ENCODE results near the gene RPP40. TPM values are rescaled to one million over a fixed set of nuclear protein-coding genes. Genes with fewer than 3 reads are reported as not detected.

Gene RPP40
- total and polyA plus RNA-seq, 2 of the 13 experiments (the other 11 are each of a cell fraction or from before 2014, with no cell fraction given) = 18.0 to 41.2 TPM

GRCh38 chr6:5003604-5004372, at the start of gene RPP40 (continued):
- TF ChIP-seq ZBED4 (CRISPR knock-in tag; IDR thresholded peaks at IDR 0.05; ENCODE audit: borderline replicate concordance) (peak; percentile 35; the same call in 1 of the 2 replicates), ZFP36L1 (CRISPR knock-in tag; IDR thresholded peaks at IDR 0.05) (no peak), MEF2D (CRISPR knock-in tag; IDR thresholded peaks at IDR 0.05) (peak; percentile 61; the same call in 1 of the 2 replicates), HHEX (CRISPR knock-in tag; IDR thresholded peaks at IDR 0.05) (no peak), SNRNP70 (IDR thresholded peaks at IDR 0.05; ENCODE audit: low read depth, low read length) (no peak), POLR2G (IDR thresholded peaks at IDR 0.05; ENCODE audit: low read depth, low read length) (peak; percentile 90; the same call in 1 of the 2 replicates), ZNF710 (CRISPR knock-in tag; IDR thresholded peaks at IDR 0.05; ENCODE audit: borderline replicate concordance) (peak; percentile 67; the same call in 1 of the 2 replicates), RAD51 (IDR thresholded peaks at IDR 0.05; ENCODE audit: borderline replicate concordance) (no peak), NAIF1 (CRISPR knock-in tag; IDR thresholded peaks at IDR 0.05; ENCODE audit: borderline replicate concordance) (peak; percentile 69), WIZ (CRISPR knock-in tag; IDR thresholded peaks at IDR 0.05) (peak; percentile 21; the same call in 1 of the 2 replicates), TEAD3 (CRISPR knock-in tag; optimal IDR thresholded peaks at IDR 0.05; ENCODE audit: borderline replicate concordance) (peak; percentile 82), SNAI1 (CRISPR knock-in tag; IDR thresholded peaks at IDR 0.05; ENCODE audit: borderline replicate concordance) (peak; percentile 97), NFE2L2 (IDR thresholded peaks at IDR 0.05; ENCODE audit: low read length) (no peak), ZSCAN21 (CRISPR knock-in tag; IDR thresholded peaks at IDR 0.05; ENCODE audit: borderline replicate concordance) (peak; percentile 75; the same call in 1 of the 2 replicates), HNRNPLL (IDR thresholded peaks at IDR 0.05; ENCODE audit: low read depth, low read length, poor library complexity, severe bottlenecking) (peak; percentile 83), ZZZ3 (CRISPR knock-in tag; IDR thresholded peaks at IDR 0.05; ENCODE audit: borderline replicate concordance) (no peak; the same call in 1 of the 2 replicates), ZNF768 (CRISPR knock-in tag; IDR thresholded peaks at IDR 0.05) (peak; percentile 64; the same call in 1 of the 2 replicates), ZNF124 (CRISPR knock-in tag; IDR thresholded peaks at IDR 0.05) (peak; percentile 37; the same call in 1 of the 2 replicates), ZNF572 (CRISPR knock-in tag; IDR thresholded peaks at IDR 0.05) (0 out of 2 replicates have a peak, but pooled peaks have one; percentile 51), E2F5 (CRISPR knock-in tag; conservative IDR thresholded peaks at IDR 0.05) (0 out of 2 replicates have a peak, but pooled peaks have one; percentile 12)
- TF ChIP-seq, protein P1, sequence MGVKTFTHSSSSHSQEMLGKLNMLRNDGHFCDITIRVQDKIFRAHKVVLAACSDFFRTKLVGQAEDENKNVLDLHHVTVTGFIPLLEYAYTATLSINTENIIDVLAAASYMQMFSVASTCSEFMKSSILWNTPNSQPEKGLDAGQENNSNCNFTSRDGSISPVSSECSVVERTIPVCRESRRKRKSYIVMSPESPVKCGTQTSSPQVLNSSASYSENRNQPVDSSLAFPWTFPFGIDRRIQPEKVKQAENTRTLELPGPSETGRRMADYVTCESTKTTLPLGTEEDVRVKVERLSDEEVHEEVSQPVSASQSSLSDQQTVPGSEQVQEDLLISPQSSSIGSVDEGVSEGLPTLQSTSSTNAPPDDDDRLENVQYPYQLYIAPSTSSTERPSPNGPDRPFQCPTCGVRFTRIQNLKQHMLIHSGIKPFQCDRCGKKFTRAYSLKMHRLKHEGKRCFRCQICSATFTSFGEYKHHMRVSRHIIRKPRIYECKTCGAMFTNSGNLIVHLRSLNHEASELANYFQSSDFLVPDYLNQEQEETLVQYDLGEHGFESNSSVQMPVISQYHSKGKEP (CRISPR knock-in tag; IDR thresholded peaks at IDR 0.05) = no peak; the same call in 1 of the 2 replicates
